MV-4-11 (cell line): ENCODE results near the gene CRLF1.

ENCODE experiments used
- DNase-seq: peaks from one replicate; lab custom pipeline; 2025; lab: John Stamatoyannopoulos, UW

The CRLF1 gene

DNA sequence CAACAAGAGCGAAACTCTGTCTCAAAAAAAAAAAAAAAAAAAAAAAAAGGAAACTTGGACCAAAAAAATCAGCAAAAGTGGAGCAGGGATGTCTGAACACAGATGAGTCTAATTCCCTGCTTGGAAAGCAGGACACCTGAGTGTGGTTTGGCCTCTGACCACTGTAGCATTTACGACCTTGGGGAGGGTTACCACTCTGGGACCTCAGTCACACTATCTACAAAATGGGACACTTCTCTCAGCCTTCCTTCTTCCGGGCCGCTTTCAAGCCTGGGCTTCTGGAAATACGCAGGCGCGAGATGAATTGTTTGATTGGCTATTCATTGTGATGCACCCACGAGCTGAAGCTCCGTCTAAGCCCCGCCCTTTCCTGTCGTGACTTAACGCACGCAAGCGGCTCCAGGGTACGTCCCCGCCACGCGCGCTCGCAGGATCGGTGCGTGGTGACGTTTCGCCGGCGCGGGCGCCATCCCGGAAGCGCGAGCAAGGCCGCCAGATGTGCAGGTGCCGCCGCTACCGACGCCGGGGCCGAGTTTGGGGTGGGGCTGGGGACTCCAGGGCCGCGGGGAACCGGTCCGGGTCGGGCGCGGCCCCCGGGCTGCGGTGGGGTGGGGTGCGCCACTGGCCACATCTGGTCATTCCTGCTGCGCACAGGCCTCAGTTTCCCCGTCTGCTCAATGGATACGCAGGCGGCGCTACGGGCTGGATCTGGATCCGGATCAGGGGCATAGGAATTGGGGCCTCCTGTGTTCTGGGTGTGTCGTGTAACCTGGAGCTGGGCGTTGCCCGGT is 49.0 kb downstream of the CRLF1 start, which contains the start of gene KXD1:
Gene KXD1 (plus strand): TSS at position 460 of the 791 bp plus-strand sequence. CDS start 4,187 bp downstream, outside the sequence.
- DNase-seq: peak; percentile 100

DNA sequence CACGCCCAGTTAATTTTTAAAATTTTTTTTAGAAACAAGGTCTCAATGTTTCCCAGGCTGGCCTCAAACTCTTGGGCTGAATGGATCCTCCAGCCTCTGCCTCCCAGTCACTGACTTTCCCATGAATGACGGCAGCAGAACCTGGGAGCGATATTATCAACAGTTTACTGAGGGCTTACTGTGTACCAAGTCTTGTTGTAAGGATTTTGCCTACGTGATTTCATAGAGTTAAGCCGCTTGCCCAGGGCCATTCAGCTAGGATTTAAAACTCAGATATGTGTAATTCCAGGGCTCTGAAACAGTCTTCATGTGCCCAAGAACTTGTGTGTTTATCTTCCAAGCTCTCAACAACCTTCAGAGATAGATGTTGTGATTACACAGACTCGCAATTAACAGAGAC is 55.0 kb downstream of the CRLF1 start:
- DNase-seq: no peak

DNA sequence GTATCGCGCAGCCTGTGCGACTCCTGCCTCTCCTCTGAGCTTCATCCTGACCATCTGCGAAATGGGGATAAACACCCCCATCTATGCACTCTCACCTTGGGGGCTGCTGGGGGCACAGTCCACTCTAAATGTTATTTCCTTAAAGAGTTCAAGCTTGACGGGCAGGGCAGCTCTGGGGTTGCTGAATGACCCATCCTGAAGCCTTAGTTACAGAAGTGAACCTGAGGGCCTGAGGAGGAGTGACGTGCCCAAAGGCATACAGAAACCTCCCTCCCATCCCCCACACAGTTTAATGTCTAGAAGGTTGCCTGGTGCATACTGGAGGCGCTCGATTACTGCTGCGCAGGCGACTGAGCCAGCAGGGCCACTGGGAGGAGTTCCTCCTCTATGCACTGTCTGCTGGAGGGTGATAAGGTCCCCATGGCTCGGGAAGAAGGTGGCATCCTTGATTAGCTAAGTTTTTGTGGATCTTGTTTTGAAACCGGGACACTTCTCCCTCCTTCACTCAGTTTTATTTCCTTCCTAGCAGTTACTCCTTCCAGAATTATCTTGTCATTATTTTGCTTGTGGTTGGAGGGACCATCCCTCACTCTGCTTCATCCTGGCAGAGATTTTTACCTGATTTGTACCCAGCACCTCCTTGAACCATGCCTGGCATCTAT is 62.7 kb downstream of the CRLF1 start:
- peak; percentile 94 for DNase-seq
